Measurements from ENCODE around the gene TMEM51. TPM values are rescaled to one million over a fixed set of nuclear protein-coding genes. Genes with fewer than 3 reads are reported as not detected.

Gene TMEM51
- total RNA-seq, 1 donor from 2014 or later: 6.9 TPM

GRCh38 chr1:15251857-15252835, 98.6 kb downstream of the TMEM51 start:
- H2AFZ ChIP-seq (ENCODE audit: low read depth, low read length): no peak overlapping the region
- FAIRE-seq: no peak
- H3K27ac Mint-ChIP-seq (ENCODE audit: unreplicated experiment): no peak overlapping the region
- peaks cover 21% of the 10 kb centered on the region for H3K27me3 ChIP-seq (ENCODE audit: insufficient read depth, low read length)
- H3K9ac ChIP-seq (ENCODE audit: low read length): no peak overlapping the region
- no peak overlapping the region for H3K4me2 ChIP-seq (ENCODE audit: low read length)
- no peak overlapping the region for H3K4me3 Mint-ChIP-seq (ENCODE audit: unreplicated experiment)
- TF ChIP-seq CTCF (IDR thresholded peaks at IDR 0.05; ENCODE audit: insufficient read depth, low read depth, low read length): no peak
- TF ChIP-seq EZH2 (IDR thresholded peaks at IDR 0.05; ENCODE audit: insufficient read depth, low read length): no peak
- H3K79me2 ChIP-seq (ENCODE audit: insufficient read depth, low read length): no peaks in the 10 kb centered on the region
- H4K20me1 ChIP-seq (ENCODE audit: insufficient read depth, low read length): no peaks in the 10 kb centered on the region
- no peaks in the 10 kb centered on the region for H3K9me3 ChIP-seq (ENCODE audit: insufficient read depth, low read depth, low read length)
- no peak overlapping the region for H3K4me3 ChIP-seq (ENCODE audit: insufficient read depth, low read depth, low read length)
- H3K4me1 Mint-ChIP-seq (ENCODE audit: low read depth, unreplicated experiment): peaks cover 23% of the 10 kb centered on the region
- H3K27ac ChIP-seq (ENCODE audit: low read depth, low read length): no peak overlapping the region
- no peaks in the 10 kb centered on the region for H3K36me3 Mint-ChIP-seq (ENCODE audit: low read depth, unreplicated experiment)
- no peaks in the 10 kb centered on the region for H3K9me3 Mint-ChIP-seq (ENCODE audit: unreplicated experiment)
- no peaks in the 10 kb centered on the region for H3K4me1 ChIP-seq (ENCODE audit: insufficient read depth, low read length)
- H3K27me3 Mint-ChIP-seq (ENCODE audit: low read depth, unreplicated experiment): peaks cover 29% of the 10 kb centered on the region
- DNase-seq (ENCODE audit: low read depth): no peak
- H3K36me3 ChIP-seq (ENCODE audit: insufficient read depth, low read length): no peaks in the 10 kb centered on the region

- Histone ChIP-seq H3K4me3 (ENCODE audit: insufficient read depth, low read depth, low read length) (no peak overlapping the region), H3K9ac (ENCODE audit: low read length) (no peak overlapping the region), H3K4me2 (ENCODE audit: low read length) (no peak overlapping the region), H3K9me3 (ENCODE audit: insufficient read depth, low read depth, low read length) (no peaks in the 10 kb centered on the region), H3K4me1 (ENCODE audit: insufficient read depth, low read length) (no peaks in the 10 kb centered on the region), H3K36me3 (ENCODE audit: insufficient read depth, low read length) (no peaks in the 10 kb centered on the region), H3K27ac (ENCODE audit: low read depth, low read length) (no peak overlapping the region), H3K79me2 (ENCODE audit: insufficient read depth, low read length) (no peaks in the 10 kb centered on the region), H4K20me1 (ENCODE audit: insufficient read depth, low read length) (no peaks in the 10 kb centered on the region), H3K27me3 (ENCODE audit: insufficient read depth, low read length) (peaks cover 19% of the 10 kb centered on the region), H2AFZ (ENCODE audit: low read depth, low read length) (no peak overlapping the region)
- H3K9me3 Mint-ChIP-seq (ENCODE audit: unreplicated experiment): no peaks in the 10 kb centered on the region
- H3K36me3 Mint-ChIP-seq (ENCODE audit: low read depth, unreplicated experiment): no peaks in the 10 kb centered on the region
- no peak overlapping the region for H3K4me3 Mint-ChIP-seq (ENCODE audit: unreplicated experiment)
- DNase-seq (ENCODE audit: low read depth) (no peak), FAIRE-seq (no peak)
- peaks cover 16% of the 10 kb centered on the region for H3K4me1 Mint-ChIP-seq (ENCODE audit: low read depth, unreplicated experiment)
- TF ChIP-seq EZH2 (IDR thresholded peaks at IDR 0.05; ENCODE audit: insufficient read depth, low read length): no peak
- no peak for TF ChIP-seq CTCF (IDR thresholded peaks at IDR 0.05; ENCODE audit: insufficient read depth, low read depth, low read length)
- H3K27me3 Mint-ChIP-seq (ENCODE audit: low read depth, unreplicated experiment): peaks cover 28% of the 10 kb centered on the region
- no peak overlapping the region for H3K27ac Mint-ChIP-seq (ENCODE audit: unreplicated experiment)
These were observed 101.0 kb downstream of the TMEM51 start for GRCh38 chr1:15254559-15254958.

Data from astrocyte (in vitro differentiated cells and primary cell).